HG02623 (cell line): ENCODE results near the gene MMP11.
A peak's percentile ranks its signal among the peaks of the same experiment; 100 is the strongest.

Source experiments
- ATAC-seq: cut with Tn5 transposase; IDR thresholded peaks from one replicate; pipeline ENCODE4 v1.9.1; 2021; ENCODE audit warnings: moderate library complexity; ENCODE audit not compliant: unreplicated experiment

MMP11 gene

DNA sequence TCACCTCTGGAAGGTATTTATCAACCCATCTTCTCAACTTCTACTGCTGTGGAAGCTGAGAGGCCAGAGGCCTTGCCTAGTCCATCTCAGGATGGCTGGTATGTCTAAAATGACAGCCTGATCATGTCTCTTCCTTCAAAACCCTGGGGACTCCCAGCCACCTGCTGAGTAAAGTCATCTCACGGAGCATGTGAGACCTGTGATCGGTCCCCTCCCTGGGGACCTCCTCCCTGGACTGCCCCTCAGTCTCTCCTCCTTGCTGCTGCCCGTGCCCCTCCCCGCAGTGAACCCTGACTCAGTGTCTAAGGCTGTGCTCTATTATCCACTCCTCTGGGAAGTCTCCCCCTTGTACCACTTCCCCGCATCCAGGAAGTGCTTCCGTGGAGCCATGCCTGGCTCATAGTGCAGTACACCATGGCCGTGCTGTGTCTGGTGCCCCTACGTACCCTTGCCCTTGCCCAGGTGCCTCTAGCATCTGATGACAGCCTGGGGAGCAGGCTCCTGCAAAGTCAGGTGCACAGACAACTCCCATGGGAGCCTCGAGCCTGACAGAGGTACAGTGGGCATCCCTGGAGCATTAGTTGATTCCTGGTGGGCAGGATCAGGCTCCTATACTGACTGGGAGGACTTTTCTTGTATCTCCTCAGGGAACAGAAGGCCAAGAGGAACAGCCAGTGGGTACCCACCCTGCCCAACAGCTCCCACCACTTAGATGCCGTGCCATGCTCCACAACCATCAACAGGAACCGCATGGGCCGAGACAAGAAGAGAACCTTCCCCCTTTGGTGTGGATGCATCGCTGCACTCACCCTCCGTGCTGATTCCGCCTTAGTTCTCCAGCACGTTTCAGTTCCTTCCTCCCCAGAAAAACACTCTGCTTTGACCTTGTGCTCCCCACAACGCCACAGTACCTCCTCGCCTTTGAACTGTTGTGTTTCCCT lies 27.9 kb downstream of the MMP11 start:
- peak; percentile 46 for ATAC-seq

GRCh38 chr22:23801238-23801821 lies 28.7 kb downstream of the MMP11 start:
- no peak for ATAC-seq

DNA sequence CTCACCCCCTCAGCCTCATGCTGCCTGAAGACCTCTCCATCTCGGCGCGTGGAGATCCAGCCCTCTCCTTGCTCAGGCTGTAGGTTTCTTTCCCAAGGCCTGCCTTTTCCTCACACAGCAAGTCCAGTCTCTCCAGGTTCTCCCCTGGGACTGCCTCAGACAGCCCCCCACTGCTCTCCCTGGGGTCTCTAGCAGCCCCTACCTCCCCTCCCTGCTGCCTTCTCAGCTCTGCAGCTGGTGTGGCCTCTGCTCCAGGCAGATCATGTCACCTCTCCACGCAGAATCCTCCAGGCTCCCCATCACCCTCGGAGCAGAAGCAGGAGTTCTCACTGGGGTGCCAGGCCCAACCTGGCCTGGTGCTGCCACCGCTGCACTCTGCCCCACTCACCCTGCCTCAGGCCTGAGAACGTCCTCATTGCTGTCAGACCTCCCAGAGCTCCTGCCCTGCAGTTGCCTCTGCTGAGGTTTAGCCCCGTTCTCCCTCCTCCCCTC lies 29.3 kb downstream of the MMP11 start:
- no peak for ATAC-seq

DNA sequence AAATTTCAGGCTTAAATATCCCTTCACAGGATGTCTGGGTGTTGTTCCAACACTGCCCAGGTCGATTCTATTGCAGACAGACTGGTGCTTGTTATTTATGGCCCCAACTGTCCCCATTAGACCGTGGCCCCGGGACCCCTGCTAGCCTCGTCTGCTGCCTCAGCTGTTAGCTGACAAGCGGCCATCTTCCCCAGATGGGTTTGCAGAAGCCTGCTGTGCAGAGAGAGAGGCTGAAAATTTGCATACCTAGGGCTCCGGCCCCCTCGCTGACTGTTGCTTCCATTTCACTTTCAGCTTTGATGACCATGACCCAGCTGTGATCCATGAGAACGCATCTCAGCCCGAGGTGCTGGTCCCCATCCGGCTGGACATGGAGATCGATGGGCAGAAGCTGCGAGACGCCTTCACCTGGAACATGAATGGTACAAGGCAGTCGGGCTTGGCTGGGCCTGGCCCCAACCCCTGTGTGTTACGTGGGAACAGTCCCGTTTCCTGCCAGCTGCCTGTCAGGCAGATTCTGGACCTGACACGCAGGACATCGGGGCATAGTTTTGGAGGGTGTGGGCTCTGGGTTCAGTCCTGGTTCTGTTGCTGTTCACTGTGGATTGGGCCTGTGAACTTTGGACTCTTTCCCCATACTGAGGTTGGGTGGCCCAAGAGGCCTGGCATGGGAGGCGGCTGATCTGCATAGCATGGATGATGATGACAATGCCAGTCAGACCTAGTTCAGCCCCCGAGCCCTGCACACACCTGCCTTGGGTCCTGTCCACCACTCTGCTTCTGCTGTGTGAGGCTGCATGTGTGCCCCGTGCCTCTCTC lies 30.6 kb downstream of the MMP11 start:
- no peak for ATAC-seq

- ATAC-seq = no peak
Measured at GRCh38 chr22:23804781-23805291, 32.2 kb downstream of the MMP11 start.

DNA sequence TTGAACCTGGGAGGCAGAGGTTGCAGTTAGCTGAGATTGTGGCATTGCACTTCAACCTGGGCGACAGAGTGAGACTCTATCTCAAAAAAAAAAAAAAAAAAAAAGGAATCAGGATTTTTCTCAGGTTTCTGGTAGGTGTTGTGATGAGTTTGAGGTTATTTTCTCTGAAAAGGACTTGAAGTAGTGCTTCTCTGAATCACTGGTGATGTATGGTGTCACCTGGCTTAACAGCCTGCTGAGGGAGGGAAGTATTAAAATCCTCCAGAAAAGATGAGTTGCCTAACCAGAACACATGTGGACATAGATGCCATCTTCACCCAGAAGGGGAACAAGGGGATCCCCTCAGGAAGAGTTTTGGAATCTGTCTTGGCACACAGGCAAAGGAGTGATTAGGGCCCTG lies 34.2 kb downstream of the MMP11 start:
- ATAC-seq = no peak

- ATAC-seq = no peak
Measured at GRCh38 chr22:23812378-23812777, 39.7 kb downstream of the MMP11 start.

DNA sequence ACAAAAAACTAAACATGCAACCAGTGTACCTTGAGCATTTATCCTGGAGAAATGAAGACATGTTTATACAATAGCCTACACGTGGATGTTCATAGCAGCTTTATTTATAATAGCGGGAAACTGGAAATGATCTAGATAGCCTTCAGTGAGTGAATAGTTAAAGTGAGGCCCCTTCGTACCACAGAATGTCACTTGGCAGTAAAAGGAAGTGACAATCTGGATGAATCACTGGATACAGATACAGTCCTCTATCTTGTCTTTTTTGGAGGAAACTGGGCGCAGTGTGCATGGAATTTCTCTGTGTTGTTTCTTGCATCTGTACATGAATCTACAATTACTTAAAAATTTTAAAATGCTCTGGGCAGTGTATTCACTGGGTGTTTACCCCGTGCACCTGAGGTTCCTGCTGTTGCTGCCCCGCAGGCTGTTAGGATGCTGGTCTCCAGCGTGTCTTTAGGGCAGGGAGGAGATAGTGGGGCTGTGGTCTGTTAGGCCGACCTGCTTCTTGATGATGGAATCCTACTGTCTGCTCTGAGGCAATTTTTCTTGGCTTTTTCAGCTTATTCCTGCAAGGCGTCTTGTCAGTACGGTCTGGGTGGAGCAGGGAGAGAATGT lies 43.0 kb downstream of the MMP11 start:
- no peak for ATAC-seq

GRCh38 chr22:23816156-23816976 lies 43.7 kb downstream of the MMP11 start:
- ATAC-seq = no peak

GRCh38 chr22:23817146-23817545 lies 44.5 kb downstream of the MMP11 start:
- ATAC-seq = no peak

DNA sequence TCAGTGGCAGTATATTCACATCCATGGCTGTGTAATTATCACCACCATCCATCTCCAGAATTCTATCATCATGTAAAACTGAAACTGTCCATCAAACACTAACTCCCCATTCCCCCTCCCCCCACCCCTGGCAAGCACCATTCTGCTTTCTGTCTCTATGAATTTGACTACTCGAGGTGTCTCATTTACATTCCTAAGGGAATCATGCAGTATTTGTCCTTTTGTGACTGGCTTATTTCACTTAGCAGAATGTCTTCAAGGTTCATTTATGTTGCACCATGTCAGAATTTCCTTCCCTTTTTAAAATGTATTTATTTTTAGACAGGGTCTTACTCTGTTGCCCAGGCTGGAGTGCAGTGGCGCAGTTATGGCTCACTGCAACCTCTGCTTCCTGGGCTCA lies 45.9 kb downstream of the MMP11 start:
- ATAC-seq = no peak

DNA sequence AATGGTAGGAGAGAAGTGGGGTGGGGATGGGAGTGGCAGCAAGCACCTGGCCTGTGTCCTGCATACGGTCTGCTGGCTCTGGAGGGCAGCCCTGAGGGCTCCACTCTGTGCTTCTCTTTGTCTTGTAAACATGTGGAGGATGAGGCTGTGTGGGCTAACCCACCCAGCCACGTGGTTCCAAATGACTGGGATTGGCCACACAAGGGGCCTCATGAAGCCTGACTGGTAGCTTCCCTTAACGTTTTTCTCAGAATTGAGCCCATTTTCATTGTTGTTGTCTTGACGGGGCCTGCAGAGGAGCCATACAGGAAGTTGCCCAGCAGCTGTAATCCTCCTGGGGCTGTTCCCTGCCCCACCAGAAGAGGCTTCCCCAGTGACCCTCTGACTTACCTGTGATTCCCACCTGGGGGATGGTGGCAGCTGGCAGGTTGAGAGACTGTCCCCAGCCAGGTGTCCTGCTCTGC lies 48.1 kb downstream of the MMP11 start:
- no peak for ATAC-seq

GRCh38 chr22:23822101-23822671 lies 49.5 kb downstream of the MMP11 start:
- ATAC-seq = no peak

- ATAC-seq = no peak
Measured at GRCh38 chr22:23823331-23823791, 50.7 kb downstream of the MMP11 start.

DNA sequence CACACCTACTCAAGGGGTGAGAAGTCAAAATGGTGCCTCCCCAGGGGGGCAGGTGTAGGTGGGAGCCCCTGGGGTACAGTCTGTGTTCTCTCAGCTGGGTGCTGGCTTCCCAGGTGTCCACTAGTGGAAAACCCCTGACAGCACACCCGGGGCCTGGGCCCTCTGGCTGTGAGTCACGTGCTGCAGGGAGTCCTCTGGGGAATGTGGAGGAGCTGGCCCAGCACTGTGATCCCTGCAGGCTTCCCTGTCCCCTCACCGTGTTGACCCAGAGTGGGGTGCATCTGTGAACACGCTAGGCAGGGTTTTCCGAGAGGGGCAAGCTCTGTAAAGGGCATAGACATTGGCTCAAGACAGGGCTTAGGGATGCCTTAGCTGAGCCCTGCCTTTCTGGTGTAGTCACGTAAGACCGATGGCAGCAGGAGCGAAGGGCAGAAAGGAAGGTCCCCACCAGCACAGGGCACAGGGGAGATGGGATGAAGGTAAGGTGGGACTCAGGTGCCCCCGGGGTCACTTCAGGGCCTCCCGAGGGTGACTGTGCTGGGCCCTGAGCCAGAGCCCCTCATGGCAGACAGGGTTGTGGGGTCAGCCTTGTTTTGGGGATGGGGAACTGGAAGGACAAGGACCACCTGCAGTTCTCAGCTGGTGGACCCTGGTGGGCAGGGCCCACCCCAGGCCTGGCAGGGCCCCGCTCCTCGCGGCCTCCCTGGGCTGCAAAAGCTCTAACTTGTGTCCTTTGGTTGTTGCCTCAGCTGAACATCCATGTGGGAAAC lies 52.0 kb downstream of the MMP11 start:
- ATAC-seq = no peak

- ATAC-seq = no peak
Measured at GRCh38 chr22:23825246-23825905, 52.7 kb downstream of the MMP11 start.

- no peak for ATAC-seq
Measured at GRCh38 chr22:23826510-23827350, 54.1 kb downstream of the MMP11 start.
